OCI-LY7 (cell line): Measurements from ENCODE around the gene MAEL. TPM values are rescaled to one million over a fixed set of nuclear protein-coding genes. Genes with fewer than 3 reads are reported as not detected.

Experiments used
- BruUV-seq: library from RNA; stranded (reverse); fragments of 400-500 nt; replicated peaks from 2 replicates; lab custom pipeline; 2021; lab: Mats Ljungman, UMichigan
- CTCF ChIA-PET: fragments of 300-600 bp; sonication (Branson Sonifier 250); formaldehyde crosslinking; loops from one replicate; lab custom pipeline; 2022; ENCODE audit warnings: antibody characterized with exemption; ENCODE audit not compliant: unreplicated experiment; lab: Charles Lee
- POLR2A ChIA-PET: fragments of 300-600 bp; sonication (Branson Sonifier 250); formaldehyde crosslinking; loops from one replicate; lab custom pipeline; 2022; ENCODE audit warnings: antibody characterized with exemption; lab: Charles Lee
- DNase-seq: peaks from one replicate; pipeline ENCODE4 v3.0.0-alpha.2; 2015; ENCODE audit warnings: low spot score
- H2AFZ ChIP-seq: fragments of 200-600 bp; sonication (generic), shearing (Covaris generic); 2 replicates; pipeline ENCODE4 v1.6.1; 2014; ENCODE audit warnings: mild to moderate bottlenecking, antibody characterized with exemption, low read length, moderate library complexity
- H3K27ac ChIP-seq: fragments of 200-600 bp; sonication (generic); 2 replicates; pipeline ENCODE4 v1.5.1; 2014; ENCODE audit warnings: mixed run types, low read depth, mild to moderate bottlenecking, moderate library complexity, low read length, inconsistent platforms; ENCODE audit not compliant: poor library complexity, severe bottlenecking
- H3K36me3 ChIP-seq: fragments of 200-600 bp; sonication (generic); 2 replicates; pipeline ENCODE4 v1.6.1; 2014; ENCODE audit warnings: mild to moderate bottlenecking, antibody characterized with exemption, low read length, moderate library complexity, mixed read lengths; ENCODE audit not compliant: insufficient read depth
- H3K4me1 ChIP-seq: fragments of 200-600 bp; sonication (generic); 2 replicates; pipeline ENCODE4 v1.5.1; 2014; ENCODE audit warnings: mild to moderate bottlenecking, low read length; ENCODE audit not compliant: insufficient read depth, poor library complexity, severe bottlenecking
- H3K4me2 ChIP-seq: fragments of 200-600 bp; sonication (generic); 2 replicates; pipeline ENCODE4 v1.6.1; 2014; ENCODE audit warnings: mild to moderate bottlenecking, low read length
- H3K4me3 ChIP-seq: fragments of 200-600 bp; sonication (generic); 2 replicates; pipeline ENCODE4 v1.5.1; 2014; ENCODE audit warnings: mild to moderate bottlenecking, low read depth, low read length; ENCODE audit not compliant: poor library complexity, severe bottlenecking
- H3K79me2 ChIP-seq: fragments of 200-600 bp; sonication (generic); 2 replicates; pipeline ENCODE4 v1.6.1; 2016; ENCODE audit warnings: low read depth, mild to moderate bottlenecking, low read length, moderate library complexity, mixed read lengths; ENCODE audit not compliant: insufficient read depth
- H3K9me2 ChIP-seq: fragments of 200-600 bp; sonication (generic); 2 replicates; pipeline ENCODE4 v1.6.1; 2016; ENCODE audit warnings: mild to moderate bottlenecking, low read length, mixed read lengths; ENCODE audit not compliant: insufficient read depth
- H3K9me3 ChIP-seq: fragments of 200-600 bp; sonication (generic); 2 replicates; pipeline ENCODE4 v1.6.1; 2014; ENCODE audit warnings: mild to moderate bottlenecking, mixed run types, low read length, mixed read lengths
- H4K20me1 ChIP-seq: fragments of 200-600 bp; sonication (generic); 2 replicates; pipeline ENCODE4 v1.6.1; 2014; ENCODE audit warnings: mild to moderate bottlenecking, antibody characterized with exemption, low read length, moderate library complexity, mixed read lengths; ENCODE audit not compliant: insufficient read depth
- CTCF ChIP-seq: fragments of 200-600 bp; sonication (generic); conservative IDR thresholded peaks from 2 replicates; pipeline ENCODE4 v1.5.1; 2014; ENCODE audit warnings: mild to moderate bottlenecking, antibody characterized with exemption, low read length, moderate library complexity, mixed read lengths
- EZH2phosphoT487 ChIP-seq: fragments of 200-600 bp; sonication (generic); IDR thresholded peaks from 2 replicates; pipeline ENCODE4 v1.6.1; 2018; ENCODE audit warnings: low read depth, borderline replicate concordance, mild to moderate bottlenecking, mixed run types, antibody characterized with exemption, low read length, moderate library complexity, mixed read lengths
- intact Hi-C: fragments of 100-400 bp; cut with micrococcal nuclease; formaldehyde crosslinking; loops from one replicate; pipeline ENCODE4 v1.10.0; 2022; ENCODE audit not compliant: unreplicated experiment
- small RNA-seq: library from RNA; depleted of rRNA; stranded (forward); fragments of <200 nt; gene quantifications from one replicate; pipeline ENCODE3, GENCODE V24; 2014
- total RNA-seq, 2 experiments: library from RNA; depleted of rRNA in 1 of 2; stranded (reverse); fragments of >200 nt in 1 of 2; shearing (Covaris generic) in 1 of 2; gene quantifications; 2 replicates each; pipeline ENCODE4 v1.2.3, GENCODE V29; 2014 to 2022

MAEL gene
- total RNA-seq, 2 experiments from 2014 or later, result not detected

- TF ChIP-seq EZH2phosphoT487 (no peak), CTCF (no peak)
- H3K4me2 ChIP-seq, result no peak overlapping the region
- intact Hi-C loops, result no loop called here
- POLR2A ChIA-PET, result no interaction called here
- H3K4me3 ChIP-seq, result no peak overlapping the region
- BruUV-seq, result no TSS peak
- H3K27ac ChIP-seq, result no peak overlapping the region
- H3K79me2 ChIP-seq, result no peaks in the 10 kb centered on the region
- no peaks in the 10 kb centered on the region for H4K20me1 ChIP-seq
- no peak for DNase-seq
- H3K9me3 ChIP-seq, result no peaks in the 10 kb centered on the region
- no peak overlapping the region for H2AFZ ChIP-seq
- no peaks in the 10 kb centered on the region for H3K4me1 ChIP-seq
- H3K36me3 ChIP-seq, result no peaks in the 10 kb centered on the region
- CTCF ChIA-PET, result no interaction called here
- H3K9me2 ChIP-seq, result no peaks in the 10 kb centered on the region
Observed at GRCh38 chr1:167071286-167071685, 82.2 kb downstream of the MAEL start.

Small RNA genes within 50 kb of the gene (small RNA-seq; reads per million reads assigned to genes)
- 1.0 reads per million, percentile 51 among the genes with 10 or more reads in this experiment for gene RNA5SP65

Other genes with a start within 250 kb of the MAEL start
- gene POGK, start 149.8 kb upstream of the MAEL start, total RNA-seq (2014; rRNA removed; shearing (Covaris generic)), result 27.2 and 33.4 TPM in 2 replicates
- gene POGK, start 149.8 kb upstream of the MAEL start, total RNA-seq (2022), result 37.4 and 41.9 TPM in 2 replicates
- 14.9 and 16.9 TPM in 2 replicates for gene TADA1, start 113.0 kb upstream of the MAEL start, total RNA-seq (2014; rRNA removed; shearing (Covaris generic))
- 16.4 and 20.3 TPM in 2 replicates for gene TADA1, start 113.0 kb upstream of the MAEL start, total RNA-seq (2022)
- gene ILDR2, start 13.7 kb upstream of the MAEL start, total RNA-seq (2014; rRNA removed; shearing (Covaris generic)), result 5.3 and 6.0 TPM in 2 replicates
- 2.5 and 3.2 TPM in 2 replicates for gene ILDR2, start 13.7 kb upstream of the MAEL start, total RNA-seq (2022)
- not detected in 2 replicates for gene GPA33, start 101.1 kb downstream of the MAEL start, total RNA-seq (2014; rRNA removed; shearing (Covaris generic))
- gene GPA33, start 101.1 kb downstream of the MAEL start, total RNA-seq (2022), result not detected in 2 replicates
- not detected in 2 replicates for gene STYXL2, start 104.8 kb downstream of the MAEL start, total RNA-seq (2014; rRNA removed; shearing (Covaris generic))
- not detected in 2 replicates for gene STYXL2, start 104.8 kb downstream of the MAEL start, total RNA-seq (2022)
- 18.7 and 21.2 TPM in 2 replicates for gene POU2F1, start 231.6 kb downstream of the MAEL start, total RNA-seq (2014; rRNA removed; shearing (Covaris generic))
- gene POU2F1, start 231.6 kb downstream of the MAEL start, total RNA-seq (2022), result 52.3 and 53.4 TPM in 2 replicates